Natural killer cell (primary cell): ENCODE measurements around the gene HMCN1. TPM values are rescaled to one million over a fixed set of nuclear protein-coding genes. Genes with fewer than 3 reads are reported as not detected.

Experiments
- ATAC-seq, 3 donors: fragments of 150-1000 bp in 2 of 3; fragments of 200-7000 bp in 1 of 3; cut with Tn5 transposase; 1 replicate in 1 of 3; 2 replicates in 2 of 3; pipeline ENCODE4 v1.10.0; 2021; ENCODE audit warnings: mild to moderate bottlenecking in 2 of 3, moderate library complexity in 2 of 3
- DNase-seq, 2 donors: peaks; one replicate each; pipeline versions ENCODE4 v3.0.0 to v3.0.0-alpha.2; 2013 to 2021; ENCODE audit warnings: mixed read lengths in 1 of 2
- H3K27ac ChIP-seq: one replicate; pipeline ENCODE4 v1.5.1; 2013; ENCODE audit warnings: mild to moderate bottlenecking, low read length
- H3K27me3 ChIP-seq: one replicate; pipeline ENCODE4 v1.6.1; 2013; ENCODE audit warnings: low read length; ENCODE audit not compliant: control insufficient read depth, insufficient read depth
- H3K36me3 ChIP-seq: one replicate; pipeline ENCODE4 v1.6.1; 2013; ENCODE audit warnings: low read length; ENCODE audit not compliant: control insufficient read depth, insufficient read depth
- H3K4me1 ChIP-seq: one replicate; pipeline ENCODE4 v1.6.1; 2013; ENCODE audit warnings: low read length; ENCODE audit not compliant: control insufficient read depth, insufficient read depth
- H3K4me3 ChIP-seq: one replicate; pipeline ENCODE4 v1.5.1; 2013; ENCODE audit warnings: low read length
- H3K9me3 ChIP-seq: one replicate; pipeline ENCODE4 v1.6.1; 2013; ENCODE audit warnings: low read length; ENCODE audit not compliant: control insufficient read depth, insufficient read depth
- H3K27ac Mint-ChIP-seq, 2 donors: one replicate each; pipeline ENCODE4 v1.8.0; 2022; ENCODE audit warnings: mild to moderate bottlenecking in 2 of 2, mixed read lengths in 2 of 2, moderate library complexity in 1 of 2
- H3K27me3 Mint-ChIP-seq, 2 donors: one replicate each; pipeline ENCODE4 v1.8.0; 2022; ENCODE audit warnings: low read depth in 2 of 2, mixed read lengths in 2 of 2
- H3K36me3 Mint-ChIP-seq: one replicate; pipeline ENCODE4 v1.8.0; 2022; ENCODE audit warnings: mixed read lengths
- H3K4me1 Mint-ChIP-seq, 2 donors: one replicate each; pipeline ENCODE4 v1.8.0; 2022; ENCODE audit warnings: mixed read lengths in 2 of 2
- H3K4me3 Mint-ChIP-seq: one replicate; pipeline ENCODE4 v1.8.0; 2022; ENCODE audit warnings: mild to moderate bottlenecking, moderate library complexity, mixed read lengths
- H3K9me3 Mint-ChIP-seq, 2 donors: one replicate each; pipeline ENCODE4 v1.8.0; 2022; ENCODE audit warnings: mixed read lengths in 2 of 2
- CTCF ChIP-seq: fragments of 200-600 bp; IDR thresholded peaks from one replicate; pipeline ENCODE4 v1.8.0; 2022; ENCODE audit warnings: antibody characterized with exemption
- WGBS: methylation state at CpG from one replicate; pipeline ENCODE4 v1.1.7; 2013; ENCODE audit warnings: missing lambda C conversion rate; ENCODE audit not compliant: insufficient coverage; 5-methylcytosine and 5-hydroxymethylcytosine counted together
- intact Hi-C: fragments of 100-400 bp; cut with micrococcal nuclease; formaldehyde crosslinking; loops from one replicate; pipeline ENCODE4 v1.14.2; 2022
- total RNA-seq, 4 donors: library from RNA; stranded (reverse); fragments of 120-200 nt in 1 of 4; gene quantifications; one replicate each; pipeline versions ENCODE4 v1.2.3 to v1.2.4, GENCODE V29; 2013 to 2022

Gene HMCN1
- total RNA-seq, 3 donors from 2014 or later (not counting 1 experiment from before 2014, with no cell fraction given) = 0.02 to 0.45 (median 0.39) TPM

GRCh38 chr1:185938396-185938795 lies 204.2 kb downstream of the HMCN1 start:
- ATAC-seq (no peak), DNase-seq (no peak)
- H3K9me3 Mint-ChIP-seq = no peaks in the 10 kb centered on the region
- no peak overlapping the region for H3K4me3 Mint-ChIP-seq
- Histone ChIP-seq H3K36me3 (no peaks in the 10 kb centered on the region), H3K9me3 (no peaks in the 10 kb centered on the region), H3K27ac (no peak overlapping the region), H3K27me3 (peaks cover 2% of the 10 kb centered on the region), H3K4me1 (no peaks in the 10 kb centered on the region), H3K4me3 (no peak overlapping the region)
- 75% methylated on average over 2 of the region's 2 CpGs for WGBS
- intact Hi-C loops = no loop called here
- no peaks in the 10 kb centered on the region for H3K36me3 Mint-ChIP-seq
- no peaks in the 10 kb centered on the region for H3K4me1 Mint-ChIP-seq
- no peak overlapping the region for H3K27ac Mint-ChIP-seq
- H3K27me3 Mint-ChIP-seq = no peaks in the 10 kb centered on the region
- TF ChIP-seq CTCF = no peak

GRCh38 chr1:185939142-185939541 lies 205.0 kb downstream of the HMCN1 start:
- Mint-ChIP-seq H3K27ac (no peak overlapping the region), H3K9me3 (no peaks in the 10 kb centered on the region), H3K4me3 (no peak overlapping the region), H3K4me1 (no peaks in the 10 kb centered on the region), H3K27me3 (no peaks in the 10 kb centered on the region), H3K36me3 (no peaks in the 10 kb centered on the region)
- TF ChIP-seq CTCF = no peak
- no peaks in the 10 kb centered on the region for H3K4me1 ChIP-seq
- H3K27me3 ChIP-seq = peaks cover 2% of the 10 kb centered on the region
- WGBS = 80% methylated on average over 3 of the region's 3 CpGs
- H3K27ac ChIP-seq = no peak overlapping the region
- H3K36me3 ChIP-seq = no peaks in the 10 kb centered on the region
- ATAC-seq (no peak), DNase-seq (no peak)
- intact Hi-C loops = no loop called here
- no peaks in the 10 kb centered on the region for H3K9me3 ChIP-seq
- no peak overlapping the region for H3K4me3 ChIP-seq

- Histone ChIP-seq H3K27me3 (no peaks in the 10 kb centered on the region), H3K4me3 (no peak overlapping the region), H3K36me3 (no peaks in the 10 kb centered on the region), H3K4me1 (no peaks in the 10 kb centered on the region), H3K27ac (no peak overlapping the region), H3K9me3 (no peaks in the 10 kb centered on the region)
- 93% methylated on average over 4 of the region's 4 CpGs for WGBS
- no peak overlapping the region for H3K27ac Mint-ChIP-seq
- no peaks in the 10 kb centered on the region for H3K4me1 Mint-ChIP-seq
- DNase-seq = no peak
- intact Hi-C loops = no loop called here
- no peak for TF ChIP-seq CTCF
- no peak overlapping the region for H3K4me3 Mint-ChIP-seq
- no peaks in the 10 kb centered on the region for H3K27me3 Mint-ChIP-seq
- peaks cover 0 to 2% of the 10 kb centered on the region in 2 donors for H3K9me3 Mint-ChIP-seq
- ATAC-seq = no peak
- no peaks in the 10 kb centered on the region for H3K36me3 Mint-ChIP-seq
These were observed 208.8 kb downstream of the HMCN1 start for GRCh38 chr1:185942961-185943360.

GRCh38 chr1:185956881-185957280 lies 222.7 kb downstream of the HMCN1 start:
- Histone ChIP-seq H3K27me3 (no peaks in the 10 kb centered on the region), H3K4me3 (no peak overlapping the region), H3K36me3 (no peaks in the 10 kb centered on the region), H3K9me3 (no peaks in the 10 kb centered on the region), H3K4me1 (no peaks in the 10 kb centered on the region), H3K27ac (no peak overlapping the region)
- ATAC-seq (no peak), DNase-seq (no peak)
- intact Hi-C loops = no loop called here
- Mint-ChIP-seq H3K4me1 (no peaks in the 10 kb centered on the region), H3K36me3 (no peaks in the 10 kb centered on the region), H3K9me3 (peaks cover 0 to 3% of the 10 kb centered on the region in 2 donors), H3K27me3 (peaks cover 0 to 4% of the 10 kb centered on the region in 2 donors), H3K4me3 (no peak overlapping the region), H3K27ac (no peak overlapping the region)
- 80% methylated on average over 1 of the region's 1 CpG for WGBS
- no peak for TF ChIP-seq CTCF
